Immature natural killer cell (primary cell): ENCODE results near the gene NKAPL. TPM values are rescaled to one million over a fixed set of nuclear protein-coding genes. Genes with fewer than 3 reads are reported as not detected.
"Not testable (repeated sequence)": the region's sequence is repeated elsewhere in the genome, so short reads cannot be mapped to it uniquely, and the experiment has no call there.

Experiments
- DNase-seq, 3 donors: peaks; one replicate each; pipeline ENCODE4 v3.0.0; 2022; ENCODE audit warnings: mixed read lengths in 1 of 3
- H3K27ac Mint-ChIP-seq, 6 donors: one replicate each; pipeline ENCODE4 v1.8.0; 2020; ENCODE audit warnings: mixed read lengths in 6 of 6, mild to moderate bottlenecking in 5 of 6, inconsistent platforms in 4 of 6, moderate library complexity in 3 of 6
- H3K27me3 Mint-ChIP-seq, 3 donors: one replicate each; pipeline ENCODE4 v1.8.0; 2020 to 2021; ENCODE audit warnings: low read depth in 3 of 3, mild to moderate bottlenecking in 3 of 3, mixed read lengths in 3 of 3, moderate library complexity in 3 of 3, inconsistent platforms in 1 of 3
- H3K36me3 Mint-ChIP-seq, 3 donors: one replicate each; pipeline ENCODE4 v1.8.0; 2020; ENCODE audit warnings: mixed read lengths in 3 of 3, inconsistent platforms in 2 of 3, mild to moderate bottlenecking in 2 of 3
- H3K4me1 Mint-ChIP-seq, 2 donors: one replicate each; pipeline ENCODE4 v1.8.0; 2020; ENCODE audit warnings: inconsistent platforms in 2 of 2, mild to moderate bottlenecking in 2 of 2, mixed read lengths in 2 of 2, moderate library complexity in 1 of 2
- H3K4me3 Mint-ChIP-seq, 5 donors: one replicate each; pipeline ENCODE4 v1.8.0; 2020; ENCODE audit warnings: mild to moderate bottlenecking in 5 of 5, mixed read lengths in 5 of 5, inconsistent platforms in 3 of 5, moderate library complexity in 3 of 5
- H3K9me3 Mint-ChIP-seq, 6 donors: one replicate each; pipeline ENCODE4 v1.8.0; 2020; ENCODE audit warnings: mild to moderate bottlenecking in 6 of 6, mixed read lengths in 6 of 6, inconsistent platforms in 4 of 6, moderate library complexity in 3 of 6
- polyA plus RNA-seq, 3 donors: library from polyadenylated mRNA; unstranded; fragments of 300-500 nt; fragmentation: Illumina TruSeq; gene quantifications; one replicate each; pipeline ENCODE4 v1.2.3, GENCODE V29; 2021

The NKAPL gene
- polyA plus RNA-seq, 3 donors from 2014 or later, result 0.28 to 0.37 TPM; not detected in 1

DNA sequence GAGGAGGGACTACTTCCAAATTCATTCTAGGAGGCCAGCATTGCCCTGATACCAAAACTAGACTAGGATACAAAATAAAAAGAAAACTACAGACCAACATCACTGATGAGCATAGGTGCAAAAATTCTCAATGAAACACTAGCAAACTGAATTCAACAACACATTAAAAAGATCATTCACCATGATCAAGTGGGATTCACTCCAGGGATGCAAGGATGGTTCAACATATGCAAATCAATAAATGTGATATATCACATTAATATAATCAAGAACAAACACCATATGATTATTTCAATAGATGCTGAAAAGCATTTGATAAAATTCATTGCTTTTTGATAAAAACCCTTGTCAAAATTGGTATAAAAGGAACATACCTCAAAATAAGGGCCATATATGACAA lies 32.5 kb downstream of the NKAPL start:
- Mint-ChIP-seq H3K4me3 (no peak overlapping the region), H3K4me1 (no peaks in the 10 kb centered on the region), H3K27ac (no peak overlapping the region), H3K9me3 (peaks cover 0 to under 1% (median 0%) of the 10 kb centered on the region in 6 donors), H3K27me3 (no peaks in the 10 kb centered on the region), H3K36me3 (peaks cover 8 to 15% (median 8%) of the 10 kb centered on the region in 3 donors)
- no peak for DNase-seq

DNA sequence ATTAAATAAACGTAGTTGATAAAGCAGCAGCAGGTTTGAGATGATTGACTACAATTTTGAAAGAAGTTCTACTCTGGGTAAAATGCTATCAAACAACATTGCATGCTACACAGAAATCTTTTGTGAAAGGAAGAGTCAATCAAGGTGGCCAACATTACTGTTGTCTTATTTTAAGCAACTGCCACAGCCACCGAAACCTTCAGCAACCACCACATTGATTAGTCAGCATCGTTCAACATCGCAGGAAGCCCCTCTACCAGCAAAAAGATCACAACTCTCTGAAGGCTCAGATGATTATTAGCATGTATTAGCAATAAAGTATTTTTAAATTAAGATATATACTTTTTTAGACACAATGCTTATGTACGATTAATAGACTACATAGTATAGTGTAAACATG lies 36.2 kb downstream of the NKAPL start:
- no peaks in the 10 kb centered on the region for H3K9me3 Mint-ChIP-seq

DNA sequence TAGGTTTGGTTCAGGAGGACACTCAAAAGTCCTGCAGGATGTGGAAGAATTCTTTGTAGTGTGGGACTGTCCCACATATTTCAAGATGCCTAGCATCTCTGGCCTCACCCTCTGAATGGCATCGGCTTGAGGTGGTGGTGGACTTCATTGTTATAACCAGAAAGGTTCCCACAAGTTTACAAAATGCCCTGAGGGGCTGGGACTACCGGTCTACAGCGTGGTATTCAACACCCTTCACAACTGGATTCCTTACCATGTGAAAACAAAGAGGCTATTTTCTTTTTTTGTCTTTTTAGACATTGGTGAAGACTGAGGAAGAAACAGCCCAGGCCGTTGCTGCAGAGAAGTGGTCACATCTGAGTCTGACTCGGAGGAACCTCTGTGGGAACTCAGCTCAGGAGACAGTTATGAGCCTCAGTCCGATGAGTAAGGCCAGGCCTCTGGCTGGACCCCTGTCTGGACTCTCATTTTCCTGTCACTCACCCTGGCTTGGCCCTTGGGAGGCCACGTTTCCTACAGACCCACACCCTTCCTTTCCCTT lies 37.5 kb downstream of the NKAPL start:
- Mint-ChIP-seq H3K4me3 (no peak overlapping the region), H3K27ac (no peak overlapping the region), H3K36me3 (peaks cover 0 to 11% (median 5%) of the 10 kb centered on the region in 3 donors), H3K27me3 (no peaks in the 10 kb centered on the region), H3K9me3 (no peaks in the 10 kb centered on the region), H3K4me1 (no peaks in the 10 kb centered on the region)
- DNase-seq, result no peak

More for the DNA sequence above, 36.2 kb downstream of the NKAPL start:
- no peak overlapping the region for H3K27ac Mint-ChIP-seq
- H3K36me3 Mint-ChIP-seq, result peaks cover 0 to 11% (median 3%) of the 10 kb centered on the region in 3 donors
- no peaks in the 10 kb centered on the region for H3K4me1 Mint-ChIP-seq
- no peaks in the 10 kb centered on the region for H3K27me3 Mint-ChIP-seq
- no peak for DNase-seq
- H3K4me3 Mint-ChIP-seq, result no peak overlapping the region

DNA sequence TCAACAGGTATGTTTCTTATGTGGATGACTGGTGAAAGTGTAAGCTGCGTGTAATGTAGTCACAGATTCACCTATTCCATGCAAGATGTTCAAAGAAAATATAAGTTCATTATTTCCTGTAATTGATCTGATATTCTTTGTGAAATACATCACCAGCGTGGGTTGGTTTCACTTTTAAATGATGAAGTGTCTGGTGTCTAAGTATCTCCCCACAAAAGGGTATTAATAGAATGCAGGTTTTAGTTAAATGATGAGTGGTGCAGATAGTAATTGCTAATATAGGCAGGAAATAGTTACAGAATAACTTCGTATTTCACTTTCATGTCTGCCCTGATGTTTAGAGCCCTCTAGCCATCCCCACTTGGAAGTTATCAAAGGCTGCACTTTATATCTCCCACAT lies 44.5 kb downstream of the NKAPL start:
- no peak for DNase-seq
- no peak overlapping the region for H3K27ac Mint-ChIP-seq
- no peaks in the 10 kb centered on the region for H3K4me1 Mint-ChIP-seq
- no peak overlapping the region for H3K4me3 Mint-ChIP-seq
- peaks cover 0 to 2% (median 0%) of the 10 kb centered on the region in 3 donors for H3K36me3 Mint-ChIP-seq
- peaks cover 0 to 11% (median 4%) of the 10 kb centered on the region in 3 donors for H3K27me3 Mint-ChIP-seq
- peaks cover 0 to 3% (median 0%) of the 10 kb centered on the region in 6 donors for H3K9me3 Mint-ChIP-seq

DNA sequence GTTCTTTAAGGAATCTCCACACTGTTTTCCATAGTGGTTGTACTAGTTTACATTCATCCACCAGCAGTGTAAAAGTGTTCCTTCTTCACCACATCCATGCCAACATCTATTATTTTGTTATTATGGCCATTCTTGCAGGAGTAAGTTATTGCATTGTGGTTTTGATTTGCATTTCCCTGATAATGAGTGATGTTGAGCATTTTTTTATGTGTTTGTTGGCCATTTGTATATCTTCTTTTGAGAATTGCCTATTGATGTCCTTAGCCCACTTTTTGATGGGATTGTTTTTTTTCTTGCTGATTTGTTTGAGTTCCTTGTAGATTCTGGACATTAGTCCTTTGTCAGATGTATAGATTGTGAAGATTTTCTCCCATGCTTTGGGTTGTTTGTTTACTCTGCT lies 47.3 kb downstream of the NKAPL start:
- not testable (repeated sequence) for H3K36me3 Mint-ChIP-seq, H3K9me3 Mint-ChIP-seq, DNase-seq, H3K4me3 Mint-ChIP-seq, H3K4me1 Mint-ChIP-seq, H3K27ac Mint-ChIP-seq
- H3K27me3 Mint-ChIP-seq, result peaks cover 0 to 18% (median 14%) of the 10 kb centered on the region in 3 donors

Other genes starting within 250 kb of the NKAPL start
- gene ZNF165, start 178.7 kb upstream of the NKAPL start, polyA plus RNA-seq, result under 1 TPM in 2 of 3 donors, not detected in 1; 0.35 to 0.39 TPM
- 10 to 100 TPM in 1 of 3 donors, 1 to 10 TPM in 2; 5.8 to 15.6 (median 9.3) TPM for gene ZSCAN16, start 134.7 kb upstream of the NKAPL start, polyA plus RNA-seq
- gene ZKSCAN8, start 117.4 kb upstream of the NKAPL start, polyA plus RNA-seq, result 1 to 10 TPM in 1 of 3 donors, under 1 TPM in 2; 0.22 to 1.8 (median 0.44) TPM
- gene ZSCAN9, start 34.0 kb upstream of the NKAPL start, polyA plus RNA-seq, result 10 to 100 TPM in 1 of 3 donors, 1 to 10 TPM in 2; 5.3 to 18.4 (median 8.1) TPM
- gene ZKSCAN4, start 7.0 kb upstream of the NKAPL start, polyA plus RNA-seq, result 1 to 10 TPM; 1.7 to 5.0 (median 3.4) TPM
- gene ZSCAN26, start 7.8 kb downstream of the NKAPL start, polyA plus RNA-seq, result 10 to 100 TPM in 2 of 3 donors, 1 to 10 TPM in 1; 9.7 to 17.5 (median 13.5) TPM
- 1 to 10 TPM in 1 of 3 donors, under 1 TPM in 2; 0.46 to 1.7 (median 0.60) TPM for gene PGBD1, start 22.3 kb downstream of the NKAPL start, polyA plus RNA-seq
- 1 to 10 TPM in 2 of 3 donors, not detected in 1; 1.5 to 2.3 TPM for gene ZSCAN31, start 76.9 kb downstream of the NKAPL start, polyA plus RNA-seq
- 1 to 10 TPM; 1.0 to 4.7 (median 2.0) TPM for gene ZKSCAN3, start 90.7 kb downstream of the NKAPL start, polyA plus RNA-seq
- 1 to 10 TPM; 1.6 to 3.4 (median 1.9) TPM for gene ZSCAN12, start 140.4 kb downstream of the NKAPL start, polyA plus RNA-seq
- under 1 TPM in 1 of 3 donors, not detected in 2; 0.16 TPM for gene ZSCAN23, start 184.2 kb downstream of the NKAPL start, polyA plus RNA-seq